Fibroblast of lung (primary cell): ENCODE measurements around the gene LHX5. TPM values are rescaled to one million over a fixed set of nuclear protein-coding genes. Genes with fewer than 3 reads are reported as not detected.

Source experiments
- DNase-seq, 2 donors: peaks; one replicate each; pipeline versions ENCODE4 v3.0.0 to v3.0.0-alpha.2; 2010; ENCODE audit warnings: low read depth in 2 of 2
- H2AFZ ChIP-seq: 2 replicates; pipeline ENCODE4 v1.5.1; 2012; ENCODE audit warnings: low read length, control low read depth, inconsistent platforms
- H3K27ac ChIP-seq: 2 replicates; pipeline ENCODE4 v1.5.1; 2011; ENCODE audit warnings: low read length, control low read depth; ENCODE audit not compliant: insufficient read depth
- H3K27me3 ChIP-seq: 2 replicates; pipeline ENCODE4 v1.5.1; 2011; ENCODE audit warnings: mild to moderate bottlenecking, low read length; ENCODE audit not compliant: control insufficient read depth, insufficient read depth
- H3K36me3 ChIP-seq: 2 replicates; pipeline ENCODE4 v1.5.1; 2011; ENCODE audit warnings: low read length; ENCODE audit not compliant: control insufficient read depth, insufficient read depth
- H3K4me1 ChIP-seq: 2 replicates; pipeline ENCODE4 v1.5.1; 2011; ENCODE audit warnings: low read length; ENCODE audit not compliant: control insufficient read depth, insufficient read depth; ENCODE audit errors: extremely low read depth
- H3K4me2 ChIP-seq: 2 replicates; pipeline ENCODE4 v1.5.1; 2011; ENCODE audit warnings: low read length, control low read depth; ENCODE audit not compliant: insufficient read depth; ENCODE audit errors: extremely low read depth
- H3K4me3 ChIP-seq, 4 experiments: fragments of 200-600 bp in 1 of 4; sonication (generic) in 1 of 4; replicated peaks in 1 of 4; 2 replicates each; pipeline ENCODE4 v1.5.1; 2011 to 2016; ENCODE audit warnings: low read length in 4 of 4, low read depth in 3 of 4, mild to moderate bottlenecking in 3 of 4, control low read depth in 2 of 4, inconsistent platforms in 1 of 4, mixed read lengths in 1 of 4; ENCODE audit not compliant: insufficient read depth in 1 of 4; ENCODE audit errors: control extremely low read depth in 1 of 4
- H3K79me2 ChIP-seq: 2 replicates; pipeline ENCODE4 v1.5.1; 2012; ENCODE audit warnings: mild to moderate bottlenecking, low read length, inconsistent platforms; ENCODE audit not compliant: control insufficient read depth, insufficient read depth
- H3K9ac ChIP-seq: 2 replicates; pipeline ENCODE4 v1.5.1; 2011; ENCODE audit warnings: mild to moderate bottlenecking, low read length, control low read depth; ENCODE audit not compliant: insufficient read depth
- H3K9me3 ChIP-seq: 2 replicates; pipeline ENCODE4 v1.5.1; 2012; ENCODE audit warnings: low read depth, low read length; ENCODE audit not compliant: control insufficient read depth, insufficient read depth
- H4K20me1 ChIP-seq: 2 replicates; pipeline ENCODE4 v1.5.1; 2011; ENCODE audit warnings: low read length; ENCODE audit not compliant: control insufficient read depth, insufficient read depth; ENCODE audit errors: extremely low read depth
- EZH2 ChIP-seq: IDR thresholded peaks from 2 replicates; pipeline ENCODE4 v1.5.1; 2012; ENCODE audit warnings: low read length, control low read depth, mild to moderate bottlenecking; ENCODE audit errors: missing control alignments
- polyA plus RNA-seq, 2 donors: library from polyadenylated mRNA; depleted of rRNA in 1 of 2; stranded (reverse) in 1 of 2; unstranded in 1 of 2; fragments of >200 nt; gene quantifications; 2 replicates each; pipeline ENCODE4 v1.2.1, GENCODE V29; 2011 to 2012; ENCODE audit warnings: missing spikeins in 1 of 2
- total RNA-seq: library from RNA; depleted of rRNA; stranded (reverse); fragments of >200 nt; gene quantifications from 2 replicates; pipeline ENCODE4 v1.2.1, GENCODE V29; 2014
- TF ChIP-seq, protein P1 (sequence below), 2 donors: IDR thresholded peaks in 1 of 2; conservative IDR thresholded peaks in 1 of 2; 1 replicate in 1 of 2; 2 replicates in 1 of 2; pipeline ENCODE4 v1.5.1; 2011 to 2012; ENCODE audit warnings: low read length in 2 of 2, control low read depth in 1 of 2, inconsistent platforms in 1 of 2, low read depth in 1 of 2, mild to moderate bottlenecking in 1 of 2

LHX5 gene
- total and polyA plus RNA-seq, 2 donors (not counting 1 experiment from before 2014, with no cell fraction given) = not detected

DNA sequence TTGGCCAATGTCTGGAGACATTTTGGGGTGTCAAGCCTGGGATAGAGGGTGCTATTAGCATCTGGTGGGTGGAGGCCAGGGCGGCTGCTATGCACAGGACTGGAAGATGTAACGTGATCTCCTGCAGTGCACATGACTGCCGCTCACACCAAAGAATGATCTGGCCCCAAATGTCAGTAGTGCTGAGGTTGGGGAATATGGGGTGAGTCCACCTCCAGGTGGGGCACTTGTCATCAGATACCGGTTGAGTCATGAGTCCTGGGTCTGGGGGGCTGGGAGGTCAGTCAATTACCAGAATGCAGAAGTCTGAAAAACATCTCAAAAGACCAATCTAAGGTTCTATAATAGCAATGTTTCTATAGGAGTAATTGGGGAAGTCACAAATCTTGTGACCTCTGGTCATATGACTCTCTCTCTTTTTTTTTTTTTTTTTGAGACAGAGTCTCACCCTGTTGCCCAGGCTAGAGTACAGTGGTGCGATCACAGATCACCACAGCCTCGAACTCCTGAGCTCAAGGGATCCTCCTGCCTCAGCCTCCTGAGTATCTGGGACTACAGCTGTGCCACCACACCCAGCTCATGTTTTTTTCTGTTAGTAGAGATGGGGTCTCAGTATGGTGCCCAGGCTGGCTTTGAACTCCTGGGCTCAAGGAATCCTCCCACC lies 55.4 kb downstream of the LHX5 start:
- Histone ChIP-seq H3K36me3 (no peaks in the 10 kb centered on the region), H3K27ac (no peak overlapping the region), H3K9me3 (no peaks in the 10 kb centered on the region), H2AFZ (no peak overlapping the region), H3K4me1 (no peaks in the 10 kb centered on the region), H3K79me2 (no peaks in the 10 kb centered on the region), H3K4me3 (no peak overlapping the region), H3K4me2 (no peak overlapping the region), H3K27me3 (no peaks in the 10 kb centered on the region), H4K20me1 (no peaks in the 10 kb centered on the region), H3K9ac (no peak overlapping the region)
- TF ChIP-seq, protein P1, sequence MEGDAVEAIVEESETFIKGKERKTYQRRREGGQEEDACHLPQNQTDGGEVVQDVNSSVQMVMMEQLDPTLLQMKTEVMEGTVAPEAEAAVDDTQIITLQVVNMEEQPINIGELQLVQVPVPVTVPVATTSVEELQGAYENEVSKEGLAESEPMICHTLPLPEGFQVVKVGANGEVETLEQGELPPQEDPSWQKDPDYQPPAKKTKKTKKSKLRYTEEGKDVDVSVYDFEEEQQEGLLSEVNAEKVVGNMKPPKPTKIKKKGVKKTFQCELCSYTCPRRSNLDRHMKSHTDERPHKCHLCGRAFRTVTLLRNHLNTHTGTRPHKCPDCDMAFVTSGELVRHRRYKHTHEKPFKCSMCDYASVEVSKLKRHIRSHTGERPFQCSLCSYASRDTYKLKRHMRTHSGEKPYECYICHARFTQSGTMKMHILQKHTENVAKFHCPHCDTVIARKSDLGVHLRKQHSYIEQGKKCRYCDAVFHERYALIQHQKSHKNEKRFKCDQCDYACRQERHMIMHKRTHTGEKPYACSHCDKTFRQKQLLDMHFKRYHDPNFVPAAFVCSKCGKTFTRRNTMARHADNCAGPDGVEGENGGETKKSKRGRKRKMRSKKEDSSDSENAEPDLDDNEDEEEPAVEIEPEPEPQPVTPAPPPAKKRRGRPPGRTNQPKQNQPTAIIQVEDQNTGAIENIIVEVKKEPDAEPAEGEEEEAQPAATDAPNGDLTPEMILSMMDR (conservative IDR thresholded peaks at IDR 0.05 in 1 of 2, IDR thresholded peaks at IDR 0.05 in 1 of 2; ENCODE audit: low read depth in 1 of 2, low read length in 2 of 2) = no peak
- no peak for TF ChIP-seq EZH2
- DNase-seq = peak in 1 of 2 donors; percentile 31

DNA sequence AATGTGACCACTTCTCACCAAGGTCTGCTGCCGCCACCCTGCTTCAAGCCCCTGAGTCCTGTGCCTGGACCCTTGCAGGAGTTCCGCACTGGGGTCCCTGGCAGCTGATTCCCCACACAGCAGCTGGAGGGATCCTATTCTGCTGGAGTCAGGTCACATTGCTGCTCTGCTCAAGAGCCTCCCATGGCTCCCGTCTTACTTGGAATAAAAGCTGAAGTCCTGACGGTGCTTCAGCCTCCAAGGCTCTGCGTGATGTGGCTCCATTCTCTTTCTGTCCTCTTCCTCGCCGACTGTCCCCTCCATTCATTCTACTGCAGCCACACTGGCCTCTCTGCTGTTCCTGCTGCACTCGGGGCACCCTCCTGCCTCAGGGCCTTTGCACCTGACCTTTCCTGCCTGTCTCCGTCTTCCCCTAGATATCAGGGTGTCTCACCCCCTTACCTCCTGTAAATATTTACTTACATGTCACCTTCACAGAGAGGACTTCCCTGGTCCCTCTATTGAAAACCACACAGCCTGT lies 57.1 kb downstream of the LHX5 start:
- Histone ChIP-seq H3K4me1 (no peaks in the 10 kb centered on the region), H3K4me2 (no peak overlapping the region), H3K36me3 (no peaks in the 10 kb centered on the region), H4K20me1 (no peaks in the 10 kb centered on the region), H3K27me3 (no peaks in the 10 kb centered on the region), H2AFZ (no peak overlapping the region), H3K9ac (no peak overlapping the region), H3K4me3 (no peak overlapping the region), H3K27ac (no peak overlapping the region), H3K9me3 (no peaks in the 10 kb centered on the region), H3K79me2 (no peaks in the 10 kb centered on the region)
- DNase-seq = no peak
- TF ChIP-seq, protein P1 (conservative IDR thresholded peaks at IDR 0.05 in 1 of 2, IDR thresholded peaks at IDR 0.05 in 1 of 2; ENCODE audit: low read depth in 1 of 2, low read length in 2 of 2) = no peak
- no peak for TF ChIP-seq EZH2

DNA sequence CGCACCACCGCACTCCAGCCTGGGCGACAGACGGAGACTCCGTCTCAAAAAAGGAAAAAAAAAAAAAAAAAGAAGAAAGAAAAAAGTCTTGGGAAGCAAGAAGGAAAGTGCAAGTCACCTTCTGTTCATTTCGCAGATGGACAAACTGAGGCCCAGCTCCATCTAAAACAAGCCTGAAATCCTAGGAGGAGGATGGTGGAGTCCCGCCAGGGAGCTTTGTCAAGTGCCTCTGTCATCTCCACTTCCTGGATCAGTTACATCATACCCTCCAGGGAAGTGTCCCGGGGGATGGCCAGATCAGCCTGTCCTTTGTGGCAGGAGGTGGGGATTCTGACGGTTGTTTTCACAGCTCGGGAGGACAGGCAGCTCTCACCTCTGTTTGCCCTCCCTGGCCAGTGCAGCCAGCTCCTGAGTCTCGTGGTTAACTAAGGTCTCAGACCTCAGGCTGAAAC lies 58.2 kb downstream of the LHX5 start:
- H3K4me2 ChIP-seq = no peak overlapping the region
- H3K4me1 ChIP-seq = no peaks in the 10 kb centered on the region
- TF ChIP-seq, protein P1 (conservative IDR thresholded peaks at IDR 0.05 in 1 of 2, IDR thresholded peaks at IDR 0.05 in 1 of 2; ENCODE audit: low read depth in 1 of 2, low read length in 2 of 2) = no peak
- no peak for TF ChIP-seq EZH2
- no peak overlapping the region for H3K9ac ChIP-seq
- DNase-seq = no peak
- H3K9me3 ChIP-seq = no peaks in the 10 kb centered on the region
- H3K79me2 ChIP-seq = no peaks in the 10 kb centered on the region
- H3K4me3 ChIP-seq = no peak overlapping the region
- H2AFZ ChIP-seq = no peak overlapping the region
- no peaks in the 10 kb centered on the region for H4K20me1 ChIP-seq
- no peaks in the 10 kb centered on the region for H3K27me3 ChIP-seq
- no peak overlapping the region for H3K27ac ChIP-seq
- no peaks in the 10 kb centered on the region for H3K36me3 ChIP-seq

Other genes with a start within 250 kb of the LHX5 start
- gene SLC8B1, start 136.8 kb downstream of the LHX5 start, total RNA-seq = 14.6 and 16.8 TPM in 2 replicates
- gene SLC8B1, start 136.8 kb downstream of the LHX5 start, polyA plus RNA-seq = 10.4 and 16.7 TPM in 2 replicates
- gene PLBD2, start 113.3 kb downstream of the LHX5 start, total RNA-seq = 28.2 and 35.5 TPM in 2 replicates
- 11.7 and 11.9 TPM in 2 replicates for gene PLBD2, start 113.3 kb downstream of the LHX5 start, polyA plus RNA-seq
- not detected in 2 replicates for gene SDS, start 68.0 kb downstream of the LHX5 start, total RNA-seq
- not detected in 2 replicates for gene SDS, start 68.0 kb downstream of the LHX5 start, polyA plus RNA-seq
- gene SDSL, start 49.5 kb downstream of the LHX5 start, total RNA-seq = 10.0 and 12.4 TPM in 2 replicates
- 5.1 and 5.6 TPM in 2 replicates for gene SDSL, start 49.5 kb downstream of the LHX5 start, polyA plus RNA-seq